SK-N-SH (cell line): ENCODE measurements around the gene POMGNT1. TPM values are rescaled to one million over a fixed set of nuclear protein-coding genes. Genes with fewer than 3 reads are reported as not detected.

Experiments used
- CTCF ChIA-PET: fragments of 300-600, 350-600 bp; formaldehyde crosslinking; extraction: SDS; loops from one replicate; lab custom pipeline; 2021; lab: Yijun Ruan, JAX
- POLR2A ChIA-PET: fragments of 350-600 bp; sonication (Branson Sonifier 250); formaldehyde crosslinking; extraction: SDS; loops from one replicate; lab custom pipeline; 2020; ENCODE audit warnings: antibody characterized with exemption, inconsistent platforms; lab: Yijun Ruan, JAX
- DNase-seq: peaks from one replicate; pipeline ENCODE4 v3.0.0; 2012
- H2AFZ ChIP-seq: fragments of 200-600 bp; sonication (generic); 2 replicates; pipeline ENCODE4 v1.8.1; 2016; ENCODE audit warnings: antibody characterized with exemption, mild to moderate bottlenecking, low read depth
- H3F3A ChIP-seq: fragments of 200-600 bp; sonication (generic); replicated peaks from 2 replicates; pipeline ENCODE3; 2016; ENCODE audit warnings: antibody characterized with exemption, mild to moderate bottlenecking; ENCODE audit not compliant: insufficient read depth
- H3K27ac ChIP-seq, 2 experiments: fragments of 200-500 bp in 1 of 2; fragments of 200-600 bp in 1 of 2; sonication (Bioruptor generic) in 1 of 2; sonication (generic), shearing (Covaris generic) in 1 of 2; 2 replicates each; pipeline versions ENCODE4 v1.5.1 to v1.6.1; 2014 to 2016; ENCODE audit warnings: low read depth in 2 of 2, inconsistent platforms in 1 of 2, low read length in 1 of 2, mild to moderate bottlenecking in 1 of 2, mixed read lengths in 1 of 2
- H3K27me3 ChIP-seq: fragments of 200-600 bp; sonication (generic), shearing (Covaris generic); 2 replicates; pipeline ENCODE4 v1.6.1; 2016; ENCODE audit warnings: mixed run types; ENCODE audit not compliant: insufficient read depth
- H3K36me3 ChIP-seq, 2 experiments: fragments of 200-500 bp in 1 of 2; fragments of 200-600 bp in 1 of 2; sonication (Bioruptor generic) in 1 of 2; sonication (generic) in 1 of 2; replicated peaks in 1 of 2; 2 replicates each; pipeline versions ENCODE3 to v1.5.1; 2014 to 2016; ENCODE audit warnings: low read length in 1 of 2, mild to moderate bottlenecking in 1 of 2; ENCODE audit not compliant: insufficient read depth in 2 of 2, control insufficient read depth in 1 of 2
- H3K4me1 ChIP-seq, 2 experiments: fragments of 200-500 bp in 1 of 2; fragments of 200-600 bp in 1 of 2; sonication (Bioruptor generic) in 1 of 2; sonication (generic), shearing (Covaris generic) in 1 of 2; 2 replicates each; pipeline versions ENCODE4 v1.5.1 to v1.6.1; 2014 to 2016; ENCODE audit warnings: low read depth in 1 of 2, low read length in 1 of 2, mixed run types in 1 of 2; ENCODE audit not compliant: insufficient read depth in 2 of 2, control insufficient read depth in 1 of 2
- H3K4me2 ChIP-seq: fragments of 200-600 bp; sonication (generic), shearing (Covaris generic); 2 replicates; pipeline ENCODE4 v1.6.1; 2017; ENCODE audit warnings: mixed run types
- H3K4me3 ChIP-seq, 2 experiments: fragments of 200-500 bp in 1 of 2; fragments of 200-600 bp in 1 of 2; sonication (Bioruptor generic) in 1 of 2; sonication (generic), shearing (Covaris generic) in 1 of 2; 2 replicates each; pipeline versions ENCODE4 v1.5.1 to v1.8.1; 2014 to 2016; ENCODE audit warnings: low read depth in 2 of 2, inconsistent platforms in 1 of 2, low read length in 1 of 2, mild to moderate bottlenecking in 1 of 2, mixed read lengths in 1 of 2, moderate library complexity in 1 of 2
- H3K79me2 ChIP-seq: fragments of 200-600 bp; sonication (generic); 2 replicates; pipeline ENCODE4 v1.8.1; 2017; ENCODE audit warnings: mild to moderate bottlenecking; ENCODE audit not compliant: insufficient read depth
- H3K9ac ChIP-seq: fragments of 200-600 bp; sonication (generic); 2 replicates; pipeline ENCODE4 v1.6.1; 2017; ENCODE audit warnings: mixed run types
- H3K9me2 ChIP-seq: fragments of 200-600 bp; sonication (generic); 2 replicates; pipeline ENCODE4 v1.6.1; 2017; ENCODE audit warnings: mixed run types
- H3K9me3 ChIP-seq: fragments of 200-600 bp; sonication (generic); 2 replicates; pipeline ENCODE4 v1.6.1; 2017; ENCODE audit warnings: mixed run types, mild to moderate bottlenecking, moderate library complexity
- H4K20me1 ChIP-seq: fragments of 200-600 bp; sonication (generic); 2 replicates; pipeline ENCODE4 v1.6.1; 2017; ENCODE audit warnings: mild to moderate bottlenecking, mixed run types; ENCODE audit not compliant: insufficient read depth
- CHD2 ChIP-seq: fragments of 150-350 bp; IDR thresholded peaks from 2 replicates; pipeline ENCODE4 v1.6.1; 2018; ENCODE audit warnings: low read length; ENCODE audit not compliant: partially characterized antibody
- ELF1 ChIP-seq: IDR thresholded peaks from 2 replicates; pipeline ENCODE4 v1.4.0; 2012
- EZH2phosphoT487 ChIP-seq: fragments of 200-600 bp; sonication (generic); IDR thresholded peaks from 2 replicates; pipeline ENCODE4 v1.6.1; 2017; ENCODE audit warnings: low read depth, mixed run types, mild to moderate bottlenecking, antibody characterized with exemption, moderate library complexity, borderline replicate concordance
- FOSL2 ChIP-seq: IDR thresholded peaks from 2 replicates; pipeline ENCODE4 v1.4.0; 2012; ENCODE audit warnings: low read depth, mild to moderate bottlenecking, moderate library complexity, borderline replicate concordance
- FOXJ3 ChIP-seq: sonication (generic); formaldehyde crosslinking; IDR thresholded peaks from 2 replicates; pipeline ENCODE4 v1.5.1; 2020; ENCODE audit warnings: mild to moderate bottlenecking, missing genetic modification reagents
- FOXM1 ChIP-seq: IDR thresholded peaks from 2 replicates; pipeline ENCODE4 v1.4.0; 2012; ENCODE audit warnings: low read depth, mild to moderate bottlenecking
- JUND ChIP-seq: IDR thresholded peaks from 2 replicates; pipeline ENCODE4 v1.4.0; 2012
- MEF2A ChIP-seq: IDR thresholded peaks from 2 replicates; pipeline ENCODE4 v1.4.0; 2012; ENCODE audit warnings: low read depth, borderline replicate concordance
- MXI1 ChIP-seq: IDR thresholded peaks from 2 replicates; pipeline ENCODE4 v1.6.1; 2012; ENCODE audit warnings: mild to moderate bottlenecking, low read depth, low read length, improper control_type of control experiment
- NFIC ChIP-seq: IDR thresholded peaks from 2 replicates; pipeline ENCODE4 v1.4.0; 2012; ENCODE audit warnings: borderline replicate concordance
- NRF1 ChIP-seq: IDR thresholded peaks from 2 replicates; pipeline ENCODE4 v1.6.1; 2012; ENCODE audit warnings: low read depth, mild to moderate bottlenecking, low read length
- RAD21 ChIP-seq: IDR thresholded peaks from 2 replicates; pipeline ENCODE4 v1.6.1; 2012; ENCODE audit warnings: mild to moderate bottlenecking, low read length
- TAF1 ChIP-seq: IDR thresholded peaks from 2 replicates; pipeline ENCODE4 v1.6.1; 2012; ENCODE audit warnings: low read depth, mild to moderate bottlenecking, low read length, moderate library complexity, borderline replicate concordance
- WGBS: methylation state at CpG from one replicate; pipeline ENCODE4 v1.1.6; 2017; ENCODE audit warnings: low lambda C conversion rate; 5-methylcytosine and 5-hydroxymethylcytosine counted together
- polyA plus RNA-seq, 3 experiments: library from polyadenylated mRNA; depleted of rRNA; stranded (reverse); fragments of >200 nt; gene quantifications; 2 replicates each; pipeline ENCODE4 v1.2.3, GENCODE V29; 2012
- TF ChIP-seq, protein P1 (sequence below): IDR thresholded peaks from 2 replicates; pipeline ENCODE4 v1.6.1; 2012; ENCODE audit warnings: mild to moderate bottlenecking, low read depth, low read length, moderate library complexity
- TF ChIP-seq, protein P2 (sequence below): IDR thresholded peaks from 2 replicates; pipeline ENCODE4; 2012
- TF ChIP-seq, protein P3 (sequence below): IDR thresholded peaks from 2 replicates; pipeline ENCODE4 v1.4.0; 2012; ENCODE audit warnings: low read depth, borderline replicate concordance
- TF ChIP-seq, protein P4 (sequence below): fragments of 150-350 bp; IDR thresholded peaks from 2 replicates; pipeline ENCODE4 v1.6.1; 2016; ENCODE audit warnings: mild to moderate bottlenecking, low read depth, low read length
- TF ChIP-seq, protein P5 (sequence below): fragments of 200-600 bp; sonication (generic); IDR thresholded peaks from 2 replicates; pipeline ENCODE4 v1.6.1; 2017; ENCODE audit warnings: antibody characterized with exemption, mild to moderate bottlenecking, moderate library complexity

Gene POMGNT1
- polyA plus RNA-seq, 1 of the 3 experiments (the other 2 are of a cell fraction) = 165 TPM

DNA sequence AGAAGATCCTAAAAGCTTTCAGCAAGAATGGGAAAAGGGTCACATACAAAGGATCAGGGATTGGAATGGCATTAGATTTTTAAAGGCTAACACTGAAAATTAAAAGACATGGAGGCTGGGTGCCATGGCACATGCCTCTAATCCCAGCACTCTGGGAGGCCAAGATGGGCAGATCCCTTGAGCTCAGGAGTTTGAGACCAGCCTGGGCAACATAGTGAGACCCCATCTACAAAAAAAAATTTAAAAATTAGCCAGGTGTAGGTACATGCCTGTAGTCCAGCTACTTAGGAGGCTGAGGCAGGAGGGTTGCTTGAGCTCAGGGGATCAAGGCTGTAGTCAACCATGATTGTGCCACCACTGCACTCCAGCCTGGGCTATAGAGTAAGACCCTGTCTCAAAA is 17.3 kb upstream of the POMGNT1 start:
- CTCF ChIA-PET = no interaction called here
- H2AFZ ChIP-seq = no peak overlapping the region
- H3K9me2 ChIP-seq = no peaks in the 10 kb centered on the region
- no peaks in the 10 kb centered on the region for H3K36me3 ChIP-seq
- H4K20me1 ChIP-seq = no peaks in the 10 kb centered on the region
- no peak overlapping the region for H3K4me2 ChIP-seq
- H3K27me3 ChIP-seq = no peaks in the 10 kb centered on the region
- POLR2A ChIA-PET = no interaction called here
- TF ChIP-seq, protein P1, sequence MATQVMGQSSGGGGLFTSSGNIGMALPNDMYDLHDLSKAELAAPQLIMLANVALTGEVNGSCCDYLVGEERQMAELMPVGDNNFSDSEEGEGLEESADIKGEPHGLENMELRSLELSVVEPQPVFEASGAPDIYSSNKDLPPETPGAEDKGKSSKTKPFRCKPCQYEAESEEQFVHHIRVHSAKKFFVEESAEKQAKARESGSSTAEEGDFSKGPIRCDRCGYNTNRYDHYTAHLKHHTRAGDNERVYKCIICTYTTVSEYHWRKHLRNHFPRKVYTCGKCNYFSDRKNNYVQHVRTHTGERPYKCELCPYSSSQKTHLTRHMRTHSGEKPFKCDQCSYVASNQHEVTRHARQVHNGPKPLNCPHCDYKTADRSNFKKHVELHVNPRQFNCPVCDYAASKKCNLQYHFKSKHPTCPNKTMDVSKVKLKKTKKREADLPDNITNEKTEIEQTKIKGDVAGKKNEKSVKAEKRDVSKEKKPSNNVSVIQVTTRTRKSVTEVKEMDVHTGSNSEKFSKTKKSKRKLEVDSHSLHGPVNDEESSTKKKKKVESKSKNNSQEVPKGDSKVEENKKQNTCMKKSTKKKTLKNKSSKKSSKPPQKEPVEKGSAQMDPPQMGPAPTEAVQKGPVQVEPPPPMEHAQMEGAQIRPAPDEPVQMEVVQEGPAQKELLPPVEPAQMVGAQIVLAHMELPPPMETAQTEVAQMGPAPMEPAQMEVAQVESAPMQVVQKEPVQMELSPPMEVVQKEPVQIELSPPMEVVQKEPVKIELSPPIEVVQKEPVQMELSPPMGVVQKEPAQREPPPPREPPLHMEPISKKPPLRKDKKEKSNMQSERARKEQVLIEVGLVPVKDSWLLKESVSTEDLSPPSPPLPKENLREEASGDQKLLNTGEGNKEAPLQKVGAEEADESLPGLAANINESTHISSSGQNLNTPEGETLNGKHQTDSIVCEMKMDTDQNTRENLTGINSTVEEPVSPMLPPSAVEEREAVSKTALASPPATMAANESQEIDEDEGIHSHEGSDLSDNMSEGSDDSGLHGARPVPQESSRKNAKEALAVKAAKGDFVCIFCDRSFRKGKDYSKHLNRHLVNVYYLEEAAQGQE = no peak
- no peak for TF ChIP-seq NFIC
- TF ChIP-seq CHD2 = no peak
- no peak for TF ChIP-seq MEF2A
- no peak for TF ChIP-seq JUND
- TF ChIP-seq TAF1 = no peak
- no peak for TF ChIP-seq FOXM1
- no peak for TF ChIP-seq FOSL2
- TF ChIP-seq EZH2phosphoT487 = no peak
- TF ChIP-seq NRF1 = no peak
- no peak for TF ChIP-seq FOXJ3 (CRISPR knock-in tag)
- no peak for TF ChIP-seq RAD21
- TF ChIP-seq, protein P2, sequence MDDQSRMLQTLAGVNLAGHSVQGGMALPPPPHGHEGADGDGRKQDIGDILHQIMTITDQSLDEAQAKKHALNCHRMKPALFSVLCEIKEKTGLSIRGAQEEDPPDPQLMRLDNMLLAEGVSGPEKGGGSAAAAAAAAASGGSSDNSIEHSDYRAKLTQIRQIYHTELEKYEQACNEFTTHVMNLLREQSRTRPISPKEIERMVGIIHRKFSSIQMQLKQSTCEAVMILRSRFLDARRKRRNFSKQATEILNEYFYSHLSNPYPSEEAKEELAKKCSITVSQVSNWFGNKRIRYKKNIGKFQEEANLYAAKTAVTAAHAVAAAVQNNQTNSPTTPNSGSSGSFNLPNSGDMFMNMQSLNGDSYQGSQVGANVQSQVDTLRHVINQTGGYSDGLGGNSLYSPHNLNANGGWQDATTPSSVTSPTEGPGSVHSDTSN = no peak
- no peak for TF ChIP-seq MXI1
- no peak for TF ChIP-seq ELF1
- H3F3A ChIP-seq = no peaks in the 10 kb centered on the region
- no peak overlapping the region for H3K4me3 ChIP-seq
- H3K79me2 ChIP-seq = no peaks in the 10 kb centered on the region
- H3K9me3 ChIP-seq = no peaks in the 10 kb centered on the region
- no peak overlapping the region for H3K9ac ChIP-seq
- no peaks in the 10 kb centered on the region for H3K4me1 ChIP-seq
- H3K27ac ChIP-seq = no peak overlapping the region
- no peak for DNase-seq

DNA sequence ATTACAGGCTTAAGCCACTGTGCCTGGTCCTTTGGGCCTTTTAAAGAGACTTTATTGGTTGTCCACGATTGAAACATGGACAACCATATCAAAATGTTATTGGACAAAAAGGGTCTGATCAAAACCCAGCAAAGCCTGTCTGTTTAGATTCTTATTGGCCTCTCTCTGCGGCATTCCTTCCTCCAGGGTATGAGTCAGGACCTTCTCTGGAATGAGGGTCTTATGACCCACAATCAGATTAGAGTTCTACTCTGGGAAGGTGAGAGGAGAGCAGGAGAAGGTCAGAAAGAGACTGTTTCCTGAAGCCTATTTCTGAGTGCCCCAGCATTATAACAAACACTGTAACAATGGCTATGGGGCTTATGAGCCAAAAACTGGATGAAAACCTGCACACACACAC is 12.8 kb upstream of the POMGNT1 start:
- Histone ChIP-seq H3K27ac (no peak overlapping the region), H3K9me3 (no peaks in the 10 kb centered on the region), H3K79me2 (no peaks in the 10 kb centered on the region), H3K9me2 (no peaks in the 10 kb centered on the region), H3K4me3 (no peak overlapping the region)
- TF ChIP-seq MEF2A (no peak), RAD21 (no peak)
- TF ChIP-seq, protein P3, sequence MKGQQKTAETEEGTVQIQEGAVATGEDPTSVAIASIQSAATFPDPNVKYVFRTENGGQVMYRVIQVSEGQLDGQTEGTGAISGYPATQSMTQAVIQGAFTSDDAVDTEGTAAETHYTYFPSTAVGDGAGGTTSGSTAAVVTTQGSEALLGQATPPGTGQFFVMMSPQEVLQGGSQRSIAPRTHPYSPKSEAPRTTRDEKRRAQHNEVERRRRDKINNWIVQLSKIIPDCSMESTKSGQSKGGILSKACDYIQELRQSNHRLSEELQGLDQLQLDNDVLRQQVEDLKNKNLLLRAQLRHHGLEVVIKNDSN = no peak
- TF ChIP-seq, protein P4, sequence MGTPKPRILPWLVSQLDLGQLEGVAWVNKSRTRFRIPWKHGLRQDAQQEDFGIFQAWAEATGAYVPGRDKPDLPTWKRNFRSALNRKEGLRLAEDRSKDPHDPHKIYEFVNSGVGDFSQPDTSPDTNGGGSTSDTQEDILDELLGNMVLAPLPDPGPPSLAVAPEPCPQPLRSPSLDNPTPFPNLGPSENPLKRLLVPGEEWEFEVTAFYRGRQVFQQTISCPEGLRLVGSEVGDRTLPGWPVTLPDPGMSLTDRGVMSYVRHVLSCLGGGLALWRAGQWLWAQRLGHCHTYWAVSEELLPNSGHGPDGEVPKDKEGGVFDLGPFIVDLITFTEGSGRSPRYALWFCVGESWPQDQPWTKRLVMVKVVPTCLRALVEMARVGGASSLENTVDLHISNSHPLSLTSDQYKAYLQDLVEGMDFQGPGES = no peak
- TF ChIP-seq, protein P5, sequence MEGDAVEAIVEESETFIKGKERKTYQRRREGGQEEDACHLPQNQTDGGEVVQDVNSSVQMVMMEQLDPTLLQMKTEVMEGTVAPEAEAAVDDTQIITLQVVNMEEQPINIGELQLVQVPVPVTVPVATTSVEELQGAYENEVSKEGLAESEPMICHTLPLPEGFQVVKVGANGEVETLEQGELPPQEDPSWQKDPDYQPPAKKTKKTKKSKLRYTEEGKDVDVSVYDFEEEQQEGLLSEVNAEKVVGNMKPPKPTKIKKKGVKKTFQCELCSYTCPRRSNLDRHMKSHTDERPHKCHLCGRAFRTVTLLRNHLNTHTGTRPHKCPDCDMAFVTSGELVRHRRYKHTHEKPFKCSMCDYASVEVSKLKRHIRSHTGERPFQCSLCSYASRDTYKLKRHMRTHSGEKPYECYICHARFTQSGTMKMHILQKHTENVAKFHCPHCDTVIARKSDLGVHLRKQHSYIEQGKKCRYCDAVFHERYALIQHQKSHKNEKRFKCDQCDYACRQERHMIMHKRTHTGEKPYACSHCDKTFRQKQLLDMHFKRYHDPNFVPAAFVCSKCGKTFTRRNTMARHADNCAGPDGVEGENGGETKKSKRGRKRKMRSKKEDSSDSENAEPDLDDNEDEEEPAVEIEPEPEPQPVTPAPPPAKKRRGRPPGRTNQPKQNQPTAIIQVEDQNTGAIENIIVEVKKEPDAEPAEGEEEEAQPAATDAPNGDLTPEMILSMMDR = 0 out of 2 replicates have a peak, but pooled peaks have one; percentile 7
- TF ChIP-seq, all 33 proteins: peak for 1
- Histone ChIP-seq H3K4me2 (no peak overlapping the region), H3K36me3 (no peaks in the 10 kb centered on the region), H3K27me3 (no peaks in the 10 kb centered on the region), H3K9ac (no peak overlapping the region), H3K4me1 (no peaks in the 10 kb centered on the region), H2AFZ (no peak overlapping the region), H4K20me1 (no peaks in the 10 kb centered on the region), H3F3A (no peaks in the 10 kb centered on the region)
- DNase-seq = no peak
- CTCF ChIA-PET = interaction anchor here (2.0 kb wide), 1 partner anchor 13 kb away, joined by 10 read pairs; no protein-coding TSS in a partner anchor
- POLR2A ChIA-PET = no interaction called here
- WGBS = 68% methylated on average over 2 of the region's 2 CpGs
